Mucosa of gallbladder (tissue), 1 donor: Measurements from ENCODE around the gene YTHDF1. TPM values are rescaled to one million over a fixed set of nuclear protein-coding genes. Genes with fewer than 3 reads are reported as not detected.
"Not testable (repeated sequence)": the region's sequence is repeated elsewhere in the genome, so short reads cannot be mapped to it uniquely, and the experiment has no call there.

Source experiments
- DNase-seq: peaks from one replicate; pipeline ENCODE4 v3.0.0-alpha.2; 2020; ENCODE audit warnings: low spot score
- total RNA-seq: library from RNA; stranded (reverse); gene quantifications from one replicate; pipeline ENCODE4 v1.2.1, GENCODE V29; 2021
- donor health status: DM: no; HTN: no; CAD: no.

The YTHDF1 gene
- total RNA-seq, result 40.8 TPM

DNA sequence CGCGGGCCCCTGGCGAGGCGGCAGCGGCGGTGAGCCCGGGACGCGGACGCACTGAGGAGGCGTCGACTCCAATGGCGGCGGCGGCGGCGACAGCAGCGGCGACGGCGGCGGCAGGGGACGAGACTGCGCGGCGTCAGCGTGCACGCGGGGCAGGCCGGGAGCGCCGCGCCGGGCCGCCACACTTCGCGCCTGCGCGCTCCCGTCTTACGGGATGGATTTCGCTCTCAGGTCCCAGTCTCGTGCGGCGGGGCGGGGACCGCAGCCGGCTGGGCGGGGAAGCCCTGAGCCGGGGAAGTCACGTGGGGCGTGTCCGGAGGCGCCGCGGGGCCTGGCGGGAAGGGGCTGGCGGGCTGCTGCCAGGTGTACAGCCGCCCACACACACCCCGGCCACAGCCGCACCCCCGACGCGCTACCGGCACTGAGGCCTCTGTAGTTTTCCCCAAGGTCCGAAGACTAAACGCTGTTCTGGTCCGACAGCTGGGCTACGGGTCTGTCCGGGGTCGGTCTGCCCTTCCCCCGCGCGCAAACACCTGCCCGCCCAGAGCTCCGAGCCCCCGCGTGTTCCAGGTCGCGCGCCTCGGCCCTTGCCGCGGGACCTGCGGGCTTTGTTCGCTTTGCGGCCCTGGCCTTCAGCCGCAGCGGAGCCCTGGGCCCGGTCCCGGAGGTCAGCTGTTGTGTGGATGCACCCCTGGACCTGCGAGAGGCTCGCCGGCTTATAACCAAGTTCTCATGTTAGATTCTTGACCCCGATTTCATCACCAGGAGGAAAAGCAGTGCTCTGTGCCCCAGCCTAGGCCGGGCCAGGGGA is at the start of gene YTHDF1:
Gene YTHDF1, minus strand, starts transcription at position 91 of the 808 bp plus-strand sequence. CDS start 239 bp downstream, outside the sequence.
- DNase-seq, result peak; percentile 97

- DNase-seq, result no peak
Measured at GRCh38 chr20:63264519-63264918, 48.6 kb upstream of the YTHDF1 start.

DNA sequence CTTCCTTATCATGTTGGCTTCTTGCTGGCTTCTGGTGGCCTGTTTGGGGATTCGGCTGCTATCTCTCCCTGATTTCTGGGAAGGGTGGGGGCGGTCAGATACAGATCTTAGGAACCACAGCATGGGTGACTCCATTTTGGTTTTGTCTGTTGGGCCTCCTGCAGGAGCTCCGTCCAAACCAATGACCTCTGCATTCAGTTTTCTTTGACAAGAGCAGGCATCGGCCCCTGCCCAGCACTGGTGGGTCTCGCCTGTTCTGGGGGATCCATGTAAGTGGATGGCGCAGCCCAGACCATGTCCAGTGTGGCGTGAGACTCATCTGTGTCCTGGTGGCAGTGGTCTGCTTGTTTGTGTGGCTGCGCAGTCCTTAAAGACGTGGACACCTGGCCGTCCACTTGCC is 48.1 kb upstream of the YTHDF1 start:
- no peak for DNase-seq

DNA sequence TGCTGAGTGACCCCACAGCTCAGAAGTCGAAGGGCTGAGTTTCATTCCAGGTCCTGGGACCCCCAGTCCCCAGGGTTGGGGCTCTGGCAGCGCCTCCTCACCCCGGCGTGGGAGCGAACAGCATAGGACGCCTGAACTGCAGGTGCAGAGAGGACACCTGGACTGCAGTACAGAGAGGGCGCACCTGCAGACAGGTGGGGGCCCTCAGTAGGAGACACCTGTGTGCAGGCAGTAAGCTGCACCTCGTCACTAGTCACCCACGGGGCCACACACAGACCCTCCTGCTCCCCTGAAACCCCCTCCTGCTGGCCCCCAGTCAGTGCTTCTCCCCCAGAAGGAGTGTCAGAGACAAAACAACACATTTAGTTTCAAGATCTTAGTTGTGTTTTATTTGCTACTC is 46.9 kb upstream of the YTHDF1 start:
- DNase-seq, result no peak

DNA sequence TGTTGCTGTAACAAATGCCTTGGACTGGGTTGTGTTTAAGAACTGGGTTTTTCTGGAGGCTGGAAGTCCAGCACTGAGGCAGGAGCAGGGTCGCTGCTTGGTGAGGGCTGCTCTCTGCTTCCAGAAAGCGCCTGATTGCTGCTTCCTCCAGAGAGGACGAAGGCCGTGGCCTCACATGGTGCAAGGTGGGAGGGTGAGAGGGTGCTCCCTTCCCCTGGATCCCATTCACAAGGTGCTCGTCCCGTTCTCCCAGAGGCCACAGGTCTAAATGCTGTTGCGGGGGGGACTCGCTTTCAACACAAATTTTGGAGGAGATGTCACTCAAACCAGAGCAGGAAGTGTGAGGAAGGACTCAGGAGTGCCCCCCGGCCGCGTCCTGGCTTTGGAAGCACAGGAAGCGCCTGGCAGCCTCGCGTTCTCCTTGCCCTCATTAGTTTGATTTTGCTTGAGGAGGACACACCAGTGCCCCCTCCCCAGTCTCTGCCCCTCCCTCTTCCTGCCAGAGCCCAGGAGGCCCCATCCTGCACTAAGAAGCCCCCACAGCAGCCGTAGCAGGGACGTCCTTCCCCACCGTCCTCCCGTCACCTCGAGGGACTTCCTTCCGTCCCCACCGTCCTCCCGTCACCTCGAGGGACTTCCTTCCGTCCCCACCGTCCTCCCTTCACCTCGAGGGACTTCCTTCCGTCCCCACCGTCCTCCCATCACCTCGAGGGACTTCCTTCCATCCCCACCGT is 46.0 kb upstream of the YTHDF1 start:
- no peak for DNase-seq

- no peak for DNase-seq
Measured at GRCh38 chr20:63261060-63261794, 45.3 kb upstream of the YTHDF1 start.

GRCh38 chr20:63260521-63260920 is 44.6 kb upstream of the YTHDF1 start:
- no peak for DNase-seq

GRCh38 chr20:63259734-63260460 is 44.0 kb upstream of the YTHDF1 start:
- DNase-seq, result no peak

- no peak for DNase-seq
Measured at GRCh38 chr20:63258781-63259180, 42.9 kb upstream of the YTHDF1 start.

DNA sequence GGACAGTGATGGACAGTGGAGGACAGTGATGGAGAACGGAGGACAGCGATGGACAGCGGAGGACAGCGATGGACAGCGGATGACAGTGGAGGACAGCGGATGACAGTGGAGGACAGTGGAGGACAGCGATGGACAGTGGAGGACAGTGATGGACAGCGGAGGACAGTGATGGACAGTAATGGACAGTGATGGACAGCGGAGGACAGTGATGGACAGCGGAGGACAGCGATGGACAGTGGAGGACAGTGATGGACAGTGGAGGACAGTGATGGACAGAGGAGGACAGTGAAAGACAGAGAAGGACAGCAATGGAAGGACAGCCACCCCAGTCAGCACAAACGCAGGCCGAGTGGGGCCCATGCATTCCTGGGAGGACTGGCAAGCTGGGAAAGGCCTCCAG is 41.7 kb upstream of the YTHDF1 start:
- DNase-seq, result no peak

DNA sequence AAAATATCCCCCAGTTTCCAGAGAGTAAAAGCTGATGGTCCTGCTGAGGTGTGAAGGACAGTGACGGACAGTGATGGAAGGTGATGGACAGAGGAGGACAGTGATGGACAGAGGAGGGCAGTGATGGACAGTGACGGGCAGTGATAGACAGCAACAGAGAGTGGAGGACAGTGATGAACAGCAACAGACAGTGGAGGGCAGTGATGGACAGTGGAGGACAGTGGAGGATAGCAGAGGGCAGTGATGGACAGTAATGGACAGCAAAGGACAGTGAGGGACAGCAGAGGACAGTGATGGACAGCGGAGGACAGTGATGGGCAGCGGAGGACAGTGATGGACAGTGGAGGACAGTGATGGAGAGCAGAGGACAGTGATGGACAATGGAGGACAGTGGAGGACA is 41.0 kb upstream of the YTHDF1 start:
- no peak for DNase-seq

- no peak for DNase-seq
Measured at GRCh38 chr20:63255931-63256704, 40.2 kb upstream of the YTHDF1 start.

GRCh38 chr20:63254606-63255384 is 38.9 kb upstream of the YTHDF1 start:
- no peak for DNase-seq

- no peak for DNase-seq
Measured at GRCh38 chr20:63254232-63254605, 38.3 kb upstream of the YTHDF1 start, which contains the start of gene NKAIN4. Gene NKAIN4 (minus strand): TSS chr20:63254463. CDS start chr20:63254450, 13 bp downstream.

DNA sequence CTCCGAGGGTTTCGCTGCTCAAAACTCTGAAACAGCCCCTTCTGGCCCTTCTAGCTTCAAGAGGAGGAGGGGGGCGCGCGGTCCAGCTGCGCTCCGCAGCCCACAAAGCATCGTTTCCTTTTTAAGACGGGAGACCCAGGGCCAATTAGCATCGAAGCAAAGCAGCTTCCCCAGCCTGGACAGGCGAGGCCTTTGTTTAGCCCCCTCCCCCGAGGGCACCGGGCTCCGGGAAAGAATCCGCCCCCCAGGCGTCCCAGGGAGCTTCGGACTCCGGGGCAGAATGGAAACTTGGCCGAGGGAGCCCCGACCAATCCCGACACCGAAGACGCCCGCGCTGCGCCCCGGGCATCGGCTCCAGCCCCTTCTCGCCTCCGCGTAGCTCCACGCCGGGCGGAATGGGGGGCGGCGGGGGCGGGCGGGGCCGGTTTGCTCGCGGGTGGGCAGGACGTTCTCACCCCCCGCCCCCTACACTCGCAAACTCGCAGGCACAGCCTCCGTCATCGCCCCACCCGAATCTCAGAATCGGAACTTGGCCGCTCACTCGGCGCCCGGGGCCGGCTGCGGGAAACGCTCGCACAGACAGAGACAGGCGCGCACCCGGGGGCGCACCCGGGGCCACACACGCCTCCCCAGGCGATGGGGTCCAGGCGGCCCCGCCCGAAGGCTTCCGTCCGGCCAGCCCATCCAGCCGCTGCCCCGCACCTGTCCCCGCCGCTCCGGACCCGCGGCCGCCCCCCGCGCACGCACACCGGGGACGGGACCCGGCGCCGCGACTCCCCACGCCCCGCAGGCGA is 37.7 kb upstream of the YTHDF1 start:
- DNase-seq, result no peak

DNA sequence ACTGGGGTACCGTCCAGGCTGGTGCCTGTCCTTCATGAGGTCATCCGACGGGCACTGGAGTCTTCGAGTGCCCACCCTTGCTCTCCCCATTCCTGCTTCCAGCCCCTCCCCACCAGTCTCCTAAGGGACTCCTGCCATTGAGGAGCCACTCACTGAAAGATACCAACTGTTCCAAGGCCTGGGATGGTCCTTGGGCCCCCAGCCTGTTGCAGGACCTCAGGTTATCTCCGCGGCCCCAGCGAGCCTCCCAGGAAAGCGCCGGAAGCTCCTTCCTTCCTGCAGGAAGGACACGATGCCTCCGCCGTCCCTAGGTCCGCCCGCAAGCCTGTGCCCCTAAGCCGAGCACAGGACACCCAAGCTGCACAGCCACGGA is 37.1 kb upstream of the YTHDF1 start:
- no peak for DNase-seq

- no peak for DNase-seq
Measured at GRCh38 chr20:63252284-63252711, 36.4 kb upstream of the YTHDF1 start.

- DNase-seq, result not testable (repeated sequence)
Measured at GRCh38 chr20:63251350-63251749, 35.4 kb upstream of the YTHDF1 start.

GRCh38 chr20:63249891-63250290 is 34.0 kb upstream of the YTHDF1 start:
- DNase-seq, result no peak
